ENCODE measurements around the gene HGS.

The HGS gene, protein sequence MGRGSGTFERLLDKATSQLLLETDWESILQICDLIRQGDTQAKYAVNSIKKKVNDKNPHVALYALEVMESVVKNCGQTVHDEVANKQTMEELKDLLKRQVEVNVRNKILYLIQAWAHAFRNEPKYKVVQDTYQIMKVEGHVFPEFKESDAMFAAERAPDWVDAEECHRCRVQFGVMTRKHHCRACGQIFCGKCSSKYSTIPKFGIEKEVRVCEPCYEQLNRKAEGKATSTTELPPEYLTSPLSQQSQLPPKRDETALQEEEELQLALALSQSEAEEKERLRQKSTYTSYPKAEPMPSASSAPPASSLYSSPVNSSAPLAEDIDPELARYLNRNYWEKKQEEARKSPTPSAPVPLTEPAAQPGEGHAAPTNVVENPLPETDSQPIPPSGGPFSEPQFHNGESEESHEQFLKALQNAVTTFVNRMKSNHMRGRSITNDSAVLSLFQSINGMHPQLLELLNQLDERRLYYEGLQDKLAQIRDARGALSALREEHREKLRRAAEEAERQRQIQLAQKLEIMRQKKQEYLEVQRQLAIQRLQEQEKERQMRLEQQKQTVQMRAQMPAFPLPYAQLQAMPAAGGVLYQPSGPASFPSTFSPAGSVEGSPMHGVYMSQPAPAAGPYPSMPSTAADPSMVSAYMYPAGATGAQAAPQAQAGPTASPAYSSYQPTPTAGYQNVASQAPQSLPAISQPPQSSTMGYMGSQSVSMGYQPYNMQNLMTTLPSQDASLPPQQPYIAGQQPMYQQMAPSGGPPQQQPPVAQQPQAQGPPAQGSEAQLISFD

DNA sequence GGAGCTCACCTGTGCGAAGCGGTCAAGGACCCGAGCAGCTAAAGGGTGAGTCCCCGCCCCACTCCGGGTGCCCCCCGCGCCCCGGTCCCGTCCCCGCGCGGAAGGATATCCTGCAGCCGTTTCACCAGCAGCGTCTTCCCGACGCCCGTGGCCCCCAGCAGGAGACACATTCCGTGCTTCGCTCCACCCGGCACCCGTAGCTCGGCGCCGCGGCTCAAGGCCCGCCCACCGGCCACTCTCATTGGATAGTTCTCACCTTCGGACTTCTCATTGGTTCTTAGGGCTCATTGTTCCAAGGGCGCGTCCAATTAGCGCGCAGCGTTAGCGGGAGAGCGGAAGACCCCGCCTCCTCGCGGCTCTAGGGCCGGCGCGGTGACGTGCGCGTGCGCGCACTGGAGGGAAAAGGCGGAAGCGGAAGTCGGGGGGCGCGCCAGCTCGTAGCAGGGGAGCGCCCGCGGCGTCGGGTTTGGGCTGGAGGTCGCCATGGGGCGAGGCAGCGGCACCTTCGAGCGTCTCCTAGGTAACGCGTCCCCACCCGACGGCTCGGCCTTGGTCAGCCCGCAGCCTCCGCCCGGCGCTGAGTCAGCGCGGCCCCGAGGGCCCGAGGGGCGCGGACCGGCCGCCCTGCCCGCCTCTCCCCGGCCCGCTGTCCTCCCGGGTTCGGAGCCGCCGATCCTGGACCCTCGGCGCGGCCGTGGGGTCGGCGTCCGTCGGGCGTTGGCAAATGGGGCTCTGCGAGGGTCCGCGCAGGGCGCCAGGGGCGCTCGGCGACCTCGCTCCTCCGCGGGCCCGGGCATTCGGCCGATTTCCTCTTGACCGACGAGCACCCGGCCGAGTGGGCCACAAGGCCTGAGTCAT is at the start of gene HGS, which contains the start of gene ARL16:
Gene HGS, plus strand, starts transcription at position 428 of the 858 bp plus-strand sequence. Its CDS starts 56 bp downstream, at position 484.
Gene ARL16, minus strand, starts transcription at position 214 of the 858 bp plus-strand sequence. Its CDS starts 44 bp downstream, at position 170.
- Histone ChIP-seq H3K36me3 (ENCODE audit: control insufficient read depth, insufficient read depth, low read length) (peaks cover 30% of the 10 kb centered on the region), H3K27me3 (replicated peaks; ENCODE audit: control insufficient read depth, insufficient read depth, low read length) (no peaks in the 10 kb centered on the region), H3K4me3 (replicated peaks; ENCODE audit: low read depth, low read length) (peak within 1 kb of the TSS; percentile 92)
- TF ChIP-seq, protein P1, sequence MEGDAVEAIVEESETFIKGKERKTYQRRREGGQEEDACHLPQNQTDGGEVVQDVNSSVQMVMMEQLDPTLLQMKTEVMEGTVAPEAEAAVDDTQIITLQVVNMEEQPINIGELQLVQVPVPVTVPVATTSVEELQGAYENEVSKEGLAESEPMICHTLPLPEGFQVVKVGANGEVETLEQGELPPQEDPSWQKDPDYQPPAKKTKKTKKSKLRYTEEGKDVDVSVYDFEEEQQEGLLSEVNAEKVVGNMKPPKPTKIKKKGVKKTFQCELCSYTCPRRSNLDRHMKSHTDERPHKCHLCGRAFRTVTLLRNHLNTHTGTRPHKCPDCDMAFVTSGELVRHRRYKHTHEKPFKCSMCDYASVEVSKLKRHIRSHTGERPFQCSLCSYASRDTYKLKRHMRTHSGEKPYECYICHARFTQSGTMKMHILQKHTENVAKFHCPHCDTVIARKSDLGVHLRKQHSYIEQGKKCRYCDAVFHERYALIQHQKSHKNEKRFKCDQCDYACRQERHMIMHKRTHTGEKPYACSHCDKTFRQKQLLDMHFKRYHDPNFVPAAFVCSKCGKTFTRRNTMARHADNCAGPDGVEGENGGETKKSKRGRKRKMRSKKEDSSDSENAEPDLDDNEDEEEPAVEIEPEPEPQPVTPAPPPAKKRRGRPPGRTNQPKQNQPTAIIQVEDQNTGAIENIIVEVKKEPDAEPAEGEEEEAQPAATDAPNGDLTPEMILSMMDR (IDR thresholded peaks at IDR 0.05; ENCODE audit: insufficient read depth, low read length, poor library complexity, severe bottlenecking) = no peak
- peak; percentile 99 for DNase-seq (ENCODE audit: extremely low read depth, insufficient read length)

DNA sequence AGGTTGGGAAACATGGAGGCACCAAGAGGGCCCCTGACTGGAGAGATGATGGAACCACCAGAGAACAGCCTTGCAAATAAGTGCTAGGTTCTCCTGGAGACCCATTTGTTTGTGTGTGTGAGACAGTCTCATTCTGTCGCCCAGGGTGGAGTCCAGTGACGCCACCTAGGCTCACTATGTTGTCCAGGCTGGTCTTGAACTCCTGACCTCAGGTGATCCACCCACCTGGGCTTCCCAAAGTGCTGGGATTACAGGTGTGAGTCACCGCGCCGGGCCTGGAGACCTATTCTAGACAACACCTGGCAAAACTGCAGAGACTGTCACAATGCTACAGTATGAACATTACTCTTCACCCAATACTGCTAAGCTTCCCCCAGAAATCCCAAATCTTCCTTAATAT is 48.4 kb upstream of the HGS start:
- peak overlapping the region; percentile 99 for H3K4me3 ChIP-seq (replicated peaks; ENCODE audit: low read depth, low read length)
- TF ChIP-seq, protein P1 (IDR thresholded peaks at IDR 0.05; ENCODE audit: insufficient read depth, low read length, poor library complexity, severe bottlenecking) = no peak
- DNase-seq (ENCODE audit: extremely low read depth, insufficient read length) = no peak
- H3K36me3 ChIP-seq (ENCODE audit: control insufficient read depth, insufficient read depth, low read length) = peaks cover 2% of the 10 kb centered on the region
- no peaks in the 10 kb centered on the region for H3K27me3 ChIP-seq (replicated peaks; ENCODE audit: control insufficient read depth, insufficient read depth, low read length)

DNA sequence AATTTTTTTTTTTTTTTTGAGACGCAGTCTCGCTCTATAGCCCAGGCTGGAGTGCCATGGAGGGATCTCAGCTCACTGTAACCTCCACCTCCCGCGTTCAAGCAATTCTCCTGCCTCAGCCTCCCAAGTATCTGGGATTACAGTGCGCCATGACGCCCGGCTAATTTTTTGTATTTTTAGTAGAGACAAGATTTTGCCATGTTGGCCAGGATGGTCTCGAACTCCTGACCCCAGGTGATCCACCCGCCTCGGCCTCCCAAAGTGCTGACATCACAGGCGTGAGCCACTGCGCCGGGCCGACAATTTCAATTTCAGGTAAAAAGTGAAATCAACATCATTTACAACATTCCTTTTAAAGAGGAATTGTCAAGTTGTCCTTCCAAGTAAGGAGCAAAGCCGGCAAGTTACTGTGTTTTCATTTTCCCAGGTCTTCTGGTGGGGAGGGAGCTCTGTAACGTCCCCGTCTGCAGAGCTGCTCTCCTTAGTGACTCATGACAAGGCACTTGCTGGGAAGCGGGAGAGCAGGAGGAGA is 47.8 kb upstream of the HGS start:
- peak overlapping the region; percentile 99 for H3K4me3 ChIP-seq (replicated peaks; ENCODE audit: low read depth, low read length)
- DNase-seq (ENCODE audit: extremely low read depth, insufficient read length) = no peak
- TF ChIP-seq, protein P1 (IDR thresholded peaks at IDR 0.05; ENCODE audit: insufficient read depth, low read length, poor library complexity, severe bottlenecking) = no peak

DNA sequence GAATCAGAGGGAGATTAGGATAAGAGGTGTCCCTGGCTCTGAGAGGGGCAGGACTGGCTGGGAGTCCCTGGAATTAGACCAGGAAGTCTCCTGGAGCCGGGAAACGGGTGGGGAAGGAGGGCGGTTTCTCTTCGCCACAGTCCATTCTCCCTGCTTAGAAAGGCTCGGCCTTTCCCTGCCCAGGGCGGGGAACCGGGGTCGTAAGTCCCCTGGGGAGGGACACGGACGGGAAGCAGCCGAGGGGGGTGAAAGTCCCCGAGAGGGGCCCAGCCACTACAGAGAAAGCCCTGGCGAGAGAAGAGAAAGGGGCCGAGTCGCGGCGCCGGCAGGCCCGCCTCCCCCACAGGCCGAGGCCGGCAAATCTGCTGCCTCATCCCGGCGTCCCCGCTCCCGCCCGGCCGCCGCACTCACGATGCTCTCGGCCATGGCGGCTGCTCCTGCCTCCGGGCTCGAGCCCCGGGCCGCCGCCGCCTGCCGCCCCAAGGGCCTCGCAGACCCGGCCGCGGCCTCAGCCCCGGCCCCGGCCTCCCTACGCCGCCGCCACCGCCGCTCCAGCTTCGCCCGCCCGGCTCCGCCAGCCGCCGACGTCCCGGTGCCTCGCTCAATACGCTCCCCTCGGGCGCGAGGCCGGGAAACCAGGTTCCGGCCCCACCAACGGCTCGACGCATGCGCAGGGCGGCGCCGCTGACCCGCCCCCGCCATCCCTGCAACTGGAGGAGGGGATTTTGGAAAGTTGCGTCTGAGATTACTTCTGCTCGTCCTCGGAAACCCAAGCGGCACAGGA is 47.1 kb upstream of the HGS start, which contains the start of the genes NPLOC4 and TSPAN10:
Gene NPLOC4, minus strand, starts transcription at position 608 of the 784 bp plus-strand sequence. Its CDS starts 182 bp downstream, at position 426.
Gene TSPAN10, plus strand, starts transcription at position 692 of the 784 bp plus-strand sequence. CDS start 5,217 bp downstream, outside the sequence.
- TF ChIP-seq, protein P1 (IDR thresholded peaks at IDR 0.05; ENCODE audit: insufficient read depth, low read length, poor library complexity, severe bottlenecking) = no peak
- no peaks in the 10 kb centered on the region for H3K27me3 ChIP-seq (replicated peaks; ENCODE audit: control insufficient read depth, insufficient read depth, low read length)
- no peaks in the 10 kb centered on the region for H3K36me3 ChIP-seq (ENCODE audit: control insufficient read depth, insufficient read depth, low read length)
- H3K4me3 ChIP-seq (replicated peaks; ENCODE audit: low read depth, low read length) = peak within 1 kb of the TSS; percentile 99
- peak; percentile 91 for DNase-seq (ENCODE audit: extremely low read depth, insufficient read length)

More for the DNA sequence above, 47.8 kb upstream of the HGS start:
- Histone ChIP-seq H3K36me3 (ENCODE audit: control insufficient read depth, insufficient read depth, low read length) (peaks cover 2% of the 10 kb centered on the region), H3K27me3 (replicated peaks; ENCODE audit: control insufficient read depth, insufficient read depth, low read length) (no peaks in the 10 kb centered on the region)
